Uterus (tissue), 2 donors: ENCODE measurements around the gene GABRA1.

ENCODE experiments used
- POLR2A ChIP-seq, 2 donors: fragments of 450-650 bp; IDR thresholded peaks; one replicate each; pipeline ENCODE4 v1.6.1; 2016; ENCODE audit warnings: antibody characterized with exemption in 2 of 2, mild to moderate bottlenecking in 1 of 2, moderate library complexity in 1 of 2
- TF ChIP-seq, protein P1 (sequence below), 4 experiments: fragments of 200-600 bp in 2 of 4; fragments of 450-650 bp in 2 of 4; sonication (generic) in 2 of 4; IDR thresholded peaks; one replicate each; pipeline ENCODE4 v1.5.1; 2016 to 2019; ENCODE audit warnings: antibody characterized with exemption in 4 of 4, mild to moderate bottlenecking in 2 of 4, moderate library complexity in 1 of 4

DNA sequence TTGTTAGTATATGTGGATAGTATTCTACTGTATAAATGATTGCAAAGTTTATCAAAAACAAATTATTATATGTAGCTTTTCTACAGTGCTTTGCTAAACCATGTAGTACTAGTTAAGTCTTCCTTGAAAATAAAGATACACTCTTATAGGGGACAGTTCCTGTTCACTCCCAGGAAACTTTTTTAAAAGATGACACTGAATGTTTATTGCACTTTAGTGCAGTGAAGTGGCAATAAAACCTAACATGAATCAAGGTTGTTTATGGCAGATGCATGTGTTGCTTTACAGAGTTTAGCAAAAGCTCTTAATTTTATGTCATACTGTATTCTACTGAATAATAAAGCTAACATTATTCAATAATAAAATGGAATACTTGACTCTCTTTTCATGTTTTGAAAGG, 51.7 kb downstream of the GABRA1 start:
- no peak for TF ChIP-seq POLR2A (IDR thresholded peaks at IDR 0.05)
- TF ChIP-seq, protein P1, sequence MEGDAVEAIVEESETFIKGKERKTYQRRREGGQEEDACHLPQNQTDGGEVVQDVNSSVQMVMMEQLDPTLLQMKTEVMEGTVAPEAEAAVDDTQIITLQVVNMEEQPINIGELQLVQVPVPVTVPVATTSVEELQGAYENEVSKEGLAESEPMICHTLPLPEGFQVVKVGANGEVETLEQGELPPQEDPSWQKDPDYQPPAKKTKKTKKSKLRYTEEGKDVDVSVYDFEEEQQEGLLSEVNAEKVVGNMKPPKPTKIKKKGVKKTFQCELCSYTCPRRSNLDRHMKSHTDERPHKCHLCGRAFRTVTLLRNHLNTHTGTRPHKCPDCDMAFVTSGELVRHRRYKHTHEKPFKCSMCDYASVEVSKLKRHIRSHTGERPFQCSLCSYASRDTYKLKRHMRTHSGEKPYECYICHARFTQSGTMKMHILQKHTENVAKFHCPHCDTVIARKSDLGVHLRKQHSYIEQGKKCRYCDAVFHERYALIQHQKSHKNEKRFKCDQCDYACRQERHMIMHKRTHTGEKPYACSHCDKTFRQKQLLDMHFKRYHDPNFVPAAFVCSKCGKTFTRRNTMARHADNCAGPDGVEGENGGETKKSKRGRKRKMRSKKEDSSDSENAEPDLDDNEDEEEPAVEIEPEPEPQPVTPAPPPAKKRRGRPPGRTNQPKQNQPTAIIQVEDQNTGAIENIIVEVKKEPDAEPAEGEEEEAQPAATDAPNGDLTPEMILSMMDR (IDR thresholded peaks at IDR 0.05): no peak
